Activated T-helper 1 cell treated with Interleukin-2 at 50 U/mL for 16 hours (primary cell): ENCODE measurements around the gene ANO2.

Experiments used
- DNase-seq: peaks from one replicate; pipeline ENCODE4 v3.0.0-alpha.2; 2020; ENCODE audit warnings: low read depth

ANO2 gene

DNA sequence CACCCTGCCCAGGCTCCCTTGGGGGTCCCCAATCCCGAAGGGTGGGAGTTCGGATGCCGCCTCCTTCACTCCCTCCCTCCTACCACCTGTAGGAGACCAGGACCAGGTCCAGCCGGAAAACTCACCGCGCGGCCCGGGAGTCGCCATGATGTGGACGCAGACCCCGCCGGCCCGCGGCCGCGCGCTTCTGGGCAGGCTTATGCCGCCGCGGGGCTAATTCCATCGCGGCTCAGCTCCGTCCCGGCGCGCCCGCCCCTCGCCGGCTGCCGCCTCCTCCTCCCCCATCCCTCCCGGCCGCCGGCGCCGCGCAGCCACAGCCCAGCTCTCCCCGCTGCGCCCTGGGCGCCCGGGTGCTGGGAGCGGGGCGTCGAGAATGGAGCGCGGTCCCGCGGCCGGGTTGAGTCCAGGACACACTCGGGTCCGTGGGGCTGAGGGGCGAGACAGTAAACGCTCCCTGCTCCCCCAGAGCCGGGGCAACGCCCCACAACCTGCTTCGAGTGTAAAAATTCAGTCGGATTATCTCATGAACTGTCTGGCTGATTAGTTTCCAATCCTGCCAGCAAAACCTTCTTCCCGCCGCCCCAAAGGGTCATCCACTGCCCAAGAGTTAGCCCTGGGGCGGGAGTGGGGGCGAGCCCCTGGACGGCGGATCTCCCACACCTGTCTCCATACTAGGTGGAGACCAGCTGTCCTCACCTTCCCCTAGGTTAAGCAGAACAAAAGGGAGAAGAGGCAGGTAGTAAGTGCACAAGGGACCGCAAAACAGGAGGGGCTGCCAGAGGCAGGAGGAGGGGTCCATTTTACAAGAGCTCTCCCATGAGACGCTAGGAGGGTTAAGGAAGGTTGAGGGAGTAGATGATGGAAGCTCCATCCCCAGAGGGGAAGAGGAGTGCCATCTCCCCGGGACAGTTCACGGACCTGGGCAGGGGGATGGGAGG lies at the start of gene ANO2:
Gene ANO2 (minus strand): TSS at position 189 of the 938 bp plus-strand sequence. CDS start 42 bp downstream, at position 147.
- DNase-seq = no peak

- no peak for DNase-seq
These were observed 44.6 kb upstream of the ANO2 start for GRCh38 chr12:5989621-5990020.

GRCh38 chr12:5988659-5989116 lies 43.6 kb upstream of the ANO2 start:
- peak; percentile 35 for DNase-seq

DNA sequence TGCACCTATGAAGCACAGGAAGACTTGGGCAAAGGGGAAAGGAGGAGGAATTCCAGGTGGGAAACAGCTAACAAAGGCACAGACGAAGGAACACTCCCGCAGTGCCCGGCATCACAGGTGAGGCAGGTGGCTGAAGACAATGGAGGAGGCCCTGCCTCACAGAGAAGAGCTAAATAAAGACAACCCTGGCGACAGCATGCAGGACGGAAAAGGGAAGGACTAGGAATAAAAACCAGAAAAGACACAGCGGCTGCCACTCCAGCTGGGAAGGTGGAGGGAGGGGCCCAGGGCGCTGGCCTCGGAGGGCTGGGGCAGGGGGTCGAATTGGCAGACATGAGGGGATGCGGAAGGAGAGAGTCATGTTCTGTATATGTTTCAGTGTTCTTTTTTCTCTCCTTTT lies 43.0 kb upstream of the ANO2 start:
- no peak for DNase-seq

GRCh38 chr12:5987573-5987972 lies 42.5 kb upstream of the ANO2 start:
- no peak for DNase-seq

- DNase-seq = no peak
These were observed 40.4 kb upstream of the ANO2 start for GRCh38 chr12:5985471-5985870.

DNA sequence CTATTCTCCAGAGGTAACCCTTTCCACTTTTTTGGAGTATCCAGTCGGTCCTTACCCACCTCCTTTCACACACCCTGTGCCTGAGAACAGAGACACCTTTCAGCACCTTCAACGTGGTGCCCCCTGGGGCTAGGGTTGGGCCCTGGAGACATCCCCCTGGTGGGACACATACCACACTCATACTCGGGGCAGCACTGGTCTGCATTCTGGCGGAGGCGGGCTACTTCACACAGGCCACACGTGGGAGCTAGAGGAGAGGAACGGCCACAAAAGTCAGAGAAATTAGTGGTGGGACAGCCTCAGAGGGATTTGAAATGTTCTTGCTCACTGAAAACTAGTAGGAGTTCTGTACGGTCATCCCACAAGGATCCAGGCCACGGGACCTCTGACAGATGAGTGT lies 39.8 kb upstream of the ANO2 start:
- no peak for DNase-seq

- no peak for DNase-seq
These were observed 37.0 kb upstream of the ANO2 start for GRCh38 chr12:5982106-5982505.

- no peak for DNase-seq
These were observed 32.5 kb upstream of the ANO2 start for GRCh38 chr12:5977556-5977955.

GRCh38 chr12:5976711-5977110 lies 31.7 kb upstream of the ANO2 start:
- no peak for DNase-seq

DNA sequence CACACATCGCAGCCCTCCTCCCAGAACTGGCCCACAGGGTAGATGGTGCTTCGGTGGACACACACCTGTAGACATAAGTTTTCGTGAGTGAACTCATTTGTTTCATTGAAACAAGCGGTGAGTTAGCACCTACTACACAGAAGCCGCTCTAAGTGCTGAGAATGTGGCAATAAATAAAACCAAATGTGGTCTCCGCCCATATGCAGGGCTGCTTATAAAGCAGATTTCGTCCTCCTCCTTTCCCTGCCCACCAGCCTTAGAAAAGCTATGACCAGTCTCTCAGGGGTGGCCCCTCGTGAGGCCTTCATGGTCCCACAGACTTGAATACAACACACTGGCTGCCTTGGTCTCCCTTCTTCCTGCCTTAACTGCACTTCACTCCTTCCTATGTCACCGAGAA lies 31.1 kb upstream of the ANO2 start:
- DNase-seq = no peak

- no peak for DNase-seq
These were observed 28.5 kb upstream of the ANO2 start for GRCh38 chr12:5973461-5974115.

DNA sequence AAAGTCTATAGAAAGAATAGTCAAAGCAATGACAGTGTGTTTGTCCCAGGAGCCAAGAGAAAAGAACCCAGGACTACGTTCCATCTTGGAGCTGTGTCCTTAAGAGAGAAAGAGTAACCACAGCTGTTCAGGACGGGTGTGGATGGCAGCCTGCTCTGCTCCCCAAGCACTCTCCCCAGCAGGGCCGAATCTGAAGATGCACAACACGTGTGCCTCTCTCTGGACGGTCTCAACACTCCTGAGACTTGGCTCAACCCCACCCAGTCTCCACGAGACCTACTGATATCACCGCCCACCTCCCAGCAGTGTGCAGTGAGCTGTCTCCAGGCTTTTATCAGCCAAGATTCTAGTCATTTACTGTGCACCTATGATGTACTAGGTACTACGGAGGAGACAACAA lies 27.3 kb upstream of the ANO2 start:
- no peak for DNase-seq

GRCh38 chr12:5971194-5971850 lies 26.3 kb upstream of the ANO2 start:
- DNase-seq = no peak

DNA sequence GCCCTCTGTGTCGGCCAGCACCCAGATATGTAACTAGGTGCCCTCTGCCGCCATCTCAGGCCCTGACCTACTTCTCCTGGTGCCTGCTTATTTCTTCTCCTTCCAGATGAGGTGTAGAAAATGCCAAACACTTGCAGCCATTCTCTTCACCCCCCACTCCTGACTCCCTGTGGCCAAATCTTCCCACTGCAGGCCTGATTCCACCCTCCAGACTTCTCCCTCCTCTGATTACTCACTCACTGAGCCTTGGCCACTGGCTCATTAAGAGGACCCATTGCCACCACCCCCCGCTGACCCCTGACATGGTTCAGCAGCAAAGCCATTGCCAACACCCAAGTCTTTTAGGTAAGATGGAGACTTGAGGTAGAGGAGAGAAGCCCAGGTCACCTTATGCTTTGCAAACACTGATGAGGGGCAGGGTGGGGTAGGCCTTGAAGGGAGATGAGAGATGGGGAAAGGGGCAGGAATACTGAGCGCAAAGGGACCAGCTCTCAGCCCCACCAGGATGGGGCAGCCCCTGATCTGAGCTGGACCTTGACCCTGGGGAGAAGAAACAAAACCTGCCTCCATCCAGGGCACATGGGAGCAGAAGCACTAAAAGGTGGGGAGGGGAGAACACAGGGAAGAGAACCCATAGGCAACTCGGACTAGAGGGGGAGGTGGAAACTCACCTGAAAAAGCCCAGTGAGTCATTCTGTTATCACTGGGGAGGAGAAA lies 25.1 kb upstream of the ANO2 start:
- DNase-seq = no peak

- no peak for DNase-seq
These were observed 24.3 kb upstream of the ANO2 start for GRCh38 chr12:5969156-5969973.

DNA sequence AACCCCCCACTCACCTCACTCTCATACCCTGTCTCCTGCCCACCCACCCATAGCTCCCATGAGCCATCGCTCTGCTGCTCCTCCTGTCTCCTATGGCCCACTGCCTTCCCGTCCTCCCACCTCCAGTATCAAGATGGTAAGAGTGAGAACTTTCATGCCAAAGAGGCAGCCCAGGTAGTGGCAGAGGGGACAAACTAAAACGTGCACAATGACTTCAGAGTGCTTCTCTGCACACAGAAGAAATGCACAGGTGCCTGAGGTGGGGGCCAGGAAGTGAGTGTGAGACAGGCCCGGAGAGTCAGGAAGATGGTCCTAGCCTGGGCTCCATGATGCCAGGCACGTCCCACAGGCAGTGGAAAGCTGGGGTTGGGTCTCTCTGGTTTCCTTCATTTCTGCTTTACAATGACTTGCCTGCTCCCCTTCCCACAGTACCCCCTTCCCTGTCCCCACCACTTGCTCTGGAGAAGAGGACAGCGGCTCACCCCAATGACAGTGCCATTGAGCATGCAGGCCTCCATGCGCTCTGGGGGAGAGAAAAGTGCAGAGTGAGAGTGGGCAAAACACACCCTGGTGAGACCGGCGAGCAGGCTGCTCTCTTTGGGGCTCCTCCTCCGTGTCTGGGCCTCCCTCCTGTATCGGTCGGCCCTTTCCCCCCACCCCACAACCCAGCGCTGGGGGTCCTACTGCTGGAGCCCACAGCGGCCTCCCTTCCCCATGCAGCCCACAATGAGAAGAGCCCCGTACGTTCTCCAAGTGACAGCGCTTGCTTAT lies 22.8 kb upstream of the ANO2 start:
- no peak for DNase-seq

GRCh38 chr12:5966486-5967095 lies 21.5 kb upstream of the ANO2 start:
- no peak for DNase-seq

DNA sequence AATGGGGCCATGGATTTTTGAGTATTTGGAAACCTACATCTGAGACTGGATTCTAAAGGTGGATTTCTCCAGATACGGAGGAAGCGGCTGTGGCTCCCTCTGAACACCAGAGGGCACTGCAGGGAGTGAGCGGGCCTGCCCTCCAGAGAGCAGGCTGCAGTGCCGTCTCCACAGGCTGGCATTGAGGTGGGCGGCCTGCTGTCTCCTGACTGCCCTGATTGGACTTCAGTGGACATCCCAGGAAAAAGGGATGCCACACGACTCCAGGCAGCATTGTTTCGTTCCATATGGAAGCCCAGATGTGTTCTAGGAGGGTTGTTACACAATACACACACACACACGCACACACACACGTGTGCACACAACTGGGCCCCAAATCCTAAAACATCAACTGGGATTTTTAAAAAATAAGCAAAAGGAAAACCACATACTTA lies 20.9 kb upstream of the ANO2 start:
- no peak for DNase-seq
